GM12878 (cell line): ENCODE measurements around the gene GPT2. TPM values are rescaled to one million over a fixed set of nuclear protein-coding genes. Genes with fewer than 3 reads are reported as not detected.

Source experiments
- BCLAF1 ChIP-seq: fragments of 450-650 bp; IDR thresholded peaks from 2 replicates; pipeline ENCODE4 v1.6.1; 2017; ENCODE audit warnings: antibody characterized with exemption, mild to moderate bottlenecking, moderate library complexity
- BMI1 ChIP-seq: fragments of 450-650 bp; IDR thresholded peaks from 2 replicates; pipeline ENCODE4 v1.6.1; 2016; ENCODE audit warnings: mild to moderate bottlenecking, moderate library complexity, borderline replicate concordance
- CBX5 ChIP-seq: sonication (generic); IDR thresholded peaks from 2 replicates; pipeline ENCODE4 v1.6.1; 2016; ENCODE audit warnings: low read depth, moderate library complexity, mild to moderate bottlenecking, inconsistent platforms
- CREB1 ChIP-seq: IDR thresholded peaks from 2 replicates; pipeline ENCODE4 v1.6.1; 2012; ENCODE audit warnings: low read depth, mild to moderate bottlenecking, inconsistent platforms
- E4F1 ChIP-seq: fragments of 450-650 bp; IDR thresholded peaks from 2 replicates; pipeline ENCODE4 v1.6.1; 2018; ENCODE audit warnings: borderline replicate concordance, mild to moderate bottlenecking; ENCODE audit not compliant: partially characterized antibody
- FOXK2 ChIP-seq: fragments of 450-650 bp; IDR thresholded peaks from 2 replicates; pipeline ENCODE4 v1.6.1; 2017; ENCODE audit warnings: mild to moderate bottlenecking, moderate library complexity
- FOXM1 ChIP-seq: IDR thresholded peaks from 2 replicates; pipeline ENCODE4 v1.6.1; 2012; ENCODE audit warnings: low read depth, mild to moderate bottlenecking, inconsistent platforms, low read length, moderate library complexity
- GABPA ChIP-seq: IDR thresholded peaks from 2 replicates; pipeline ENCODE4 v1.6.1; 2014; ENCODE audit warnings: antibody characterized with exemption, low read depth, mild to moderate bottlenecking, inconsistent platforms
- KLF5 ChIP-seq: fragments of 450-650 bp; IDR thresholded peaks from 2 replicates; pipeline ENCODE4 v1.6.1; 2014; ENCODE audit warnings: mild to moderate bottlenecking; ENCODE audit not compliant: partially characterized antibody
- MTA3 ChIP-seq: IDR thresholded peaks from 2 replicates; pipeline ENCODE4 v1.6.1; 2012; ENCODE audit warnings: low read length, inconsistent platforms, borderline replicate concordance
- MYC ChIP-seq: IDR thresholded peaks from 2 replicates; pipeline ENCODE4 v1.6.1; 2011; ENCODE audit warnings: mild to moderate bottlenecking, low read length, moderate library complexity, inconsistent platforms; ENCODE audit not compliant: insufficient read depth, insufficient replicate concordance, insufficient read length, severe bottlenecking
- NFYB ChIP-seq: IDR thresholded peaks from 2 replicates; pipeline ENCODE4 v1.6.1; 2011; ENCODE audit warnings: low read depth, mild to moderate bottlenecking, low read length, improper control_type of control experiment, moderate library complexity; ENCODE audit not compliant: insufficient read depth
- PKNOX1 ChIP-seq: fragments of 450-650 bp; IDR thresholded peaks from 2 replicates; pipeline ENCODE4 v1.6.1; 2016; ENCODE audit warnings: mild to moderate bottlenecking
- RAD21 ChIP-seq: IDR thresholded peaks from 2 replicates; pipeline ENCODE4 v1.6.1; 2011; ENCODE audit warnings: mild to moderate bottlenecking, low read depth, low read length, moderate library complexity; ENCODE audit not compliant: insufficient read depth
- RBBP5 ChIP-seq: fragments of 200-600 bp; sonication (generic); conservative IDR thresholded peaks from 2 replicates; pipeline ENCODE4 v1.6.1; 2016
- RCOR1 ChIP-seq: conservative IDR thresholded peaks from 2 replicates; pipeline ENCODE4 v1.6.1; 2012; ENCODE audit warnings: low read depth, low read length, improper control_type of control experiment
- REST ChIP-seq: IDR thresholded peaks from 2 replicates; pipeline ENCODE4 v1.6.1; 2012; ENCODE audit warnings: mild to moderate bottlenecking, low read depth, low read length
- RUNX3 ChIP-seq: IDR thresholded peaks from 2 replicates; pipeline ENCODE4 v1.6.1; 2012; ENCODE audit warnings: low read length, inconsistent platforms
- ZNF274 ChIP-seq: IDR thresholded peaks from one replicate; pipeline ENCODE4 v1.8.0; 2011; ENCODE audit not compliant: insufficient read length, insufficient read depth
- ZZZ3 ChIP-seq: IDR thresholded peaks from 2 replicates; pipeline ENCODE4 v1.6.1; 2011; ENCODE audit warnings: low read depth; ENCODE audit not compliant: control insufficient read depth, insufficient read length
- polyA plus RNA-seq, 11 experiments: library from polyadenylated mRNA; depleted of rRNA in 4 of 11; unstranded in 6 of 11; stranded (reverse) in 5 of 11; fragments of >200 nt; fragmentation: Nextera tagmentation in 4 of 11; fragmentation: Illumina TruSeq in 1 of 11; extraction: Ambion mirVana in 4 of 11; extraction: Trizol in 1 of 11; gene quantifications; 1 replicate in 1 of 11; 2 replicates in 10 of 11; pipeline versions ENCODE4 v1.2.1 to v1.2.3, GENCODE V29; 2011 to 2016; ENCODE audit warnings: inconsistent platforms in 2 of 11, missing spikeins in 2 of 11, low read depth in 1 of 11
- total RNA-seq, 4 experiments: library from RNA; depleted of rRNA in 3 of 4; stranded (reverse); fragments of >200 nt in 3 of 4; fragmentation: Illumina TruSeq in 1 of 4; extraction: Trizol in 1 of 4; gene quantifications; 2 replicates each; pipeline versions ENCODE4 v1.2.1 to v1.2.3, GENCODE V29; 2013 to 2021

The GPT2 gene
- total and polyA plus RNA-seq, 10 of the 15 experiments (the other 5 are each of a cell fraction or from before 2014, with no cell fraction given), result 0.45 to 9.9 (median 4.3) TPM

- TF ChIP-seq CBX5, result no peak
- TF ChIP-seq BMI1, result no peak
- TF ChIP-seq MTA3, result no peak
- no peak for TF ChIP-seq E4F1
- no peak for TF ChIP-seq FOXK2
- no peak for TF ChIP-seq GABPA
- TF ChIP-seq CREB1, result peak; percentile 59
- TF ChIP-seq REST, result no peak
- no peak for TF ChIP-seq MYC
- TF ChIP-seq ZNF274, result no peak
- no peak for TF ChIP-seq RUNX3
- TF ChIP-seq BCLAF1, result peak; percentile 55; the same call in 1 of the 2 replicates
- peak; percentile 41 for TF ChIP-seq KLF5
- no peak for TF ChIP-seq RCOR1
- TF ChIP-seq NFYB, result no peak
- TF ChIP-seq PKNOX1, result no peak
- no peak for TF ChIP-seq ZZZ3
- no peak for TF ChIP-seq FOXM1
- no peak for TF ChIP-seq RAD21
- TF ChIP-seq RBBP5, result no peak
Observed at GRCh38 chr16:46883690-46884512, at the start of gene GPT2 (continued).
